Pancreas (tissue), 10 donors: Measurements from ENCODE around the gene TYK2. TPM values are rescaled to one million over a fixed set of nuclear protein-coding genes. Genes with fewer than 3 reads are reported as not detected.
A peak's percentile ranks its signal among the peaks of the same experiment; 100 is the strongest.

Source experiments
- ATAC-seq, 4 donors: fragments of 200-7000 bp; cut with Tn5 transposase; one replicate each; pipeline versions ENCODE4 v1.8.0 to v1.9.1; 2020; ENCODE audit warnings: mild to moderate bottlenecking in 4 of 4, moderate library complexity in 4 of 4
- DNase-seq, 6 donors: peaks; one replicate each; pipeline ENCODE4 v3.0.0-alpha.2; 2020
- FAIRE-seq: peaks from 2 replicates; lab custom pipeline; 2012; peaks lifted over from hg19 to GRCh38; lab: Jason Lieb, UNC
- H3K27ac ChIP-seq, 4 donors: fragments of 200-600 bp; sonication (generic); 1 replicate in 3 of 4; 2 replicates in 1 of 4; pipeline versions ENCODE4 v1.5.0 to v1.8.0; 2020
- H3K27me3 ChIP-seq, 4 donors: fragments of 200-600 bp; one replicate each; pipeline ENCODE4 v1.8.0; 2021
- H3K36me3 ChIP-seq, 3 donors: fragments of 200-600 bp; sonication (generic) in 1 of 3; one replicate each; pipeline versions ENCODE4 v1.5.0 to v1.8.0; 2020 to 2021
- H3K4me1 ChIP-seq, 3 donors: fragments of 200-600 bp; one replicate each; pipeline ENCODE4 v1.8.0; 2021
- H3K4me3 ChIP-seq, 4 donors: fragments of 200-600 bp; sonication (generic) in 2 of 4; one replicate each; pipeline versions ENCODE4 v1.5.0 to v1.8.0; 2020 to 2021
- H3K9me3 ChIP-seq, 4 donors: fragments of 200-600 bp; one replicate each; pipeline ENCODE4 v1.8.0; 2021
- CTCF ChIP-seq, 4 donors: fragments of 200-600 bp; sonication (generic) in 3 of 4; IDR thresholded peaks; one replicate each; pipeline versions ENCODE4 v1.5.0 to v1.8.0; 2021; ENCODE audit warnings: antibody characterized with exemption in 4 of 4
- WGBS, 2 donors: extraction: QIAGEN DNeasy Blood & Tissue Kit; methylation state at CpG; one replicate each; pipeline ENCODE4 v1.1.7; 2013; 5-methylcytosine and 5-hydroxymethylcytosine counted together
- intact Hi-C, 3 donors: fragments of 100-400 bp; cut with DNase I; formaldehyde crosslinking; loops; one replicate each; pipeline versions ENCODE4 v1.11.1 to v1.14.2; 2022
- polyA plus RNA-seq, 2 donors: library from polyadenylated mRNA; stranded (reverse); fragments of 200-250 nt; gene quantifications; one replicate each; pipeline ENCODE4 v1.2.3, GENCODE V29; 2013
- total RNA-seq, 6 donors: library from RNA; stranded (reverse); fragmentation: NEBNext Ultra II Directional in 4 of 6; extraction: Animal tissue kit (Norgen Biotek cat#: 25700) in 4 of 6; gene quantifications; one replicate each; pipeline versions ENCODE4 v1.2.1 to v1.2.4, GENCODE V29; 2021 to 2023
- donor health status: healthy with polysubstance abuse.
- donor health status: DM: no; HTN: no; CAD: no; lungs with moderate emphysema.
- donor health status: DM: no; HTN: no; CAD: no.
- donor health status: control.
- donor health status: control.
- donor health status: Bipolar disorder and iron deficiency.
- donor health status: DM: yes; HTN: yes; CAD: no.
- donor health status: DM: no; HTN: no; CAD: no.
- donor health status: DM: no; HTN: no; CAD: no.
- donor health status: DM: yes; HTN: yes; CAD: no.

The TYK2 gene
- total and polyA plus RNA-seq, 8 donors: 42.5 to 302 (median 57.6) TPM

DNA sequence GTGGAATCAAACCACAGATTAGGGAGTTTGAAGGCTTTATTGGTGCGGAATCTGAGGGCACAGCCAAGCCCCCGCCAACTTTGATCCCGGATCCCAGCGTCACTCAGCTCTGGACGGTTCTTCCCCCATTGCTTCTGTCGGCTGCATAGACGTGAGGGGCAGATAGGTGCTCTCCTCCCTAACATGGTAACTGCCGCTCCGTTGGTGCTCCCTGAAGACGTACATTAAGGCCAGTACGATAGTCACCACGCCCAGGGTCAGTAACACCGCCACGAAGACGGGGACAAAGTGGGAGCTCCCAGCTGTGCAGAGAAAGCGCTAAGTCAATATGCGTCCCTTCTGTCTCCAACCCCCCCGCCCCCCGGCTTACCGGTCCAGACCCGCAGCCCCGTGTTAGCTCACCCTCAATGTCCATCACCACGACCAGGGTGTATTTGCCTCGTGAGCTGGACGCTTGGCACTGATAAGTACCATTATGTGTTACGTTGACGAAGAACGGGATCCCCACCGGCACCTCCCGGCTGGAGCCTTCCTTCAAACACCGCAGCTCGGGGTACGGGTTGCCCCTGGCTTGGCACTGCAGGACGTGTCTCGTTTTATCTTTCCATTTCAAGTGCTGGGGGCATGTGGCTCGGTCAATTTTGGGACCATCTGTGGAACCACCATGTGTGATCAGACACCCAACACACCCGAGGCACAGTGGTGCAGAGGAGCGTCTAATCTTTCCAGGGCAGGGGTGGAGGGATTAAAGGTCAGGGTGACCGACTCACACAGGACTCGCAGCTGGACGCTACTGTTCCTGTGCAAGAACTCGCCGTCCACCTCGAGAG lies 46.4 kb downstream of the TYK2 start:
- Histone ChIP-seq H3K27me3 (no peaks in the 10 kb centered on the region), H3K27ac (peak overlapping the region; percentile 57 to 83 (median 79)), H3K4me3 (peak overlapping the region; percentile 48 to 94 (median 80)), H3K9me3 (no peaks in the 10 kb centered on the region), H3K4me1 (peaks cover 6 to 9% (median 8%) of the 10 kb centered on the region in 3 donors), H3K36me3 (peaks cover 0 to 6% (median 4%) of the 10 kb centered on the region in 3 donors)
- ATAC-seq (peak; percentile 1 to 14 (median 9)), FAIRE-seq (no peak), DNase-seq (peak in 2 of 6 donors; percentile 26 to 40)
- intact Hi-C loops: no loop called here
- TF ChIP-seq CTCF (IDR thresholded peaks at IDR 0.05): no peak
- WGBS, 2 donors: 5 to 6% methylated on average over 44 of the region's 44 CpGs

DNA sequence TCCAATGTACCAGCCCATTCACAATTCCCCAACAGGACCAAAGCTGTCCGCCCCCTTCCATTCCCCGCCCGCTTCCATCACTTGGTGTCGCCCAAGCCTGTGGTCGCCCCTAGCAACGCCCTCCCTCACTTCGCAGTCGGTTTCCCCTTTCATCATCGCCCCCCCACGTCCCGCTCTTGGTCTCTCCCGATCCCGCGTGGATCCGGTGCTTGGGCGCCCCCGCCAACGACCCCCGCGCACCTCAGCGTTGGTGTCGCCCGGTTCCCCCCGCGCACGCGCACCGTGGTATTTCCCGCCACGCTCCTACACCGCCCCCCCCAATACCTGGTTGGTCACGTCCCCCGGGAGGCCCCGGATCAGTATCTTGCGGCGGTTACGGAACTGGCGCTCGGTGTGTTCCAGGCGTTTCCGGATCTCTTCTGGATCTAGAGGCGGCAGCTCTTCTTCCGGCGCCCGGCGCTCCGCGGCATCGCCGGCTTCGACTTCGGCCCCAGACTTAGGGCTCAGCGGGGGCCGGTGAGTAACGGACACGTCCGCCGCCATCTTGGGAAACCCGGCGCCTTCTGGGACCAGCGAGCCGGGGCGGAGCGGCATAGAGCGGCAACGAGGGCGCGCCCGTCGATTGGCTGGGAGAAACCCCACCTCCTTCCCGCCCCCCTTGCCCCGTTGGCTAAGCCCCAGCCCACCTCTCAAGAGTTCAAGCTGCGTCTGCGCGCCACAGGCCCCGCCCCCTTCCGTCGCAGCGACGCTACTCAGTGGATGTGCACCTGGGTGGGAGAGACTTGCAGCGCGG lies 47.2 kb downstream of the TYK2 start, which contains the start of gene RAVER1:
RAVER1 (minus strand) TSS at position 565 of the 793 bp plus-strand sequence; CDS start at position 543, 22 bp downstream.
- FAIRE-seq: peak; percentile 43
- intact Hi-C loops: no loop called here
- Histone ChIP-seq H3K9me3 (no peaks in the 10 kb centered on the region), H3K27ac (peak within 1 kb of the TSS; percentile 76 to 83 (median 82)), H3K4me3 (peak within 1 kb of the TSS; percentile 48 to 94 (median 80)), H3K27me3 (no peaks in the 10 kb centered on the region), H3K36me3 (peaks cover 4 to 14% (median 10%) of the 10 kb centered on the region in 3 donors), H3K4me1 (peaks cover 6 to 9% (median 8%) of the 10 kb centered on the region in 3 donors)
- DNase-seq: peak; percentile 97 to 99 (median 98)
- 0 to 1% methylated on average over 79 to 82 of the region's 82 CpGs for WGBS, 2 donors
- peak; percentile 88 to 96 (median 90) for ATAC-seq
- no peak for TF ChIP-seq CTCF (IDR thresholded peaks at IDR 0.05)

- no peak for TF ChIP-seq CTCF (IDR thresholded peaks at IDR 0.05)
- Histone ChIP-seq H3K9me3 (no peaks in the 10 kb centered on the region), H3K4me1 (peaks cover 6 to 9% (median 8%) of the 10 kb centered on the region in 3 donors), H3K27ac (peak overlapping the region in 2 of 4 donors; percentile 82 to 83), H3K4me3 (peak overlapping the region; percentile 48 to 94 (median 80)), H3K36me3 (peaks cover 4 to 22% (median 17%) of the 10 kb centered on the region in 3 donors), H3K27me3 (no peaks in the 10 kb centered on the region)
- DNase-seq (no peak), ATAC-seq (no peak), FAIRE-seq (no peak)
- WGBS, 2 donors: 32% methylated on average over 18 of the region's 18 CpGs
- intact Hi-C loops: no loop called here
Observed at GRCh38 chr19:10332158-10332964, 48.0 kb downstream of the TYK2 start.

DNA sequence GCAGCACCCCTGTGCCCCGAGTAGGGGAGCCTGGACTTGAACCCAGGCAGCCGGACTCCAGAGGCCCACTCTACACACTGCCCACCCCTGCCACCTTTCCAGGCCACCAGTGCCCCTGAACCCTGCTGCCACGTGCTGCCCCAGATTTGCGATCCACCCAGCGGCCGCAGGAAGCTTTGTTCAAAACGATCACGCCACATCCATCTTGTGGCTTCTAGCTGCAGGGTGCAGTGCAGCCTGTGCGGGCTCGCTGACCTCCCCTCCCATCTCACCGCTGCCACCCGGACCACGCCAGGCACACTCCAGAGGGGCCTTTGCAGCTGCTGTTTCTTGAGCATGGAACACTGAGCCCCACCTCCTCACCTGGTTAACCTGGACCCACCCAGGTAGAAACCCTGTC lies 50.8 kb downstream of the TYK2 start:
- DNase-seq: peak in 1 of 6 donors; percentile 53
- 91 to 92% methylated on average over 13 of the region's 13 CpGs for WGBS, 2 donors
- ATAC-seq: no peak
- Histone ChIP-seq H3K27me3 (no peaks in the 10 kb centered on the region), H3K4me3 (no peak overlapping the region), H3K9me3 (no peaks in the 10 kb centered on the region), H3K4me1 (peaks cover 6 to 9% (median 8%) of the 10 kb centered on the region in 3 donors), H3K27ac (no peak overlapping the region), H3K36me3 (peaks cover 4 to 30% (median 20%) of the 10 kb centered on the region in 3 donors)
- intact Hi-C loops: no loop called here
- no peak for TF ChIP-seq CTCF (IDR thresholded peaks at IDR 0.05)
- FAIRE-seq: no peak
